ENCODE data around the gene ENTHD1. TPM values are rescaled to one million over a fixed set of nuclear protein-coding genes. Genes with fewer than 3 reads are reported as not detected.

The ENTHD1 gene
- total RNA-seq, 1 experiment from 2014 or later, result not detected

- H3K4me3 Mint-ChIP-seq (ENCODE audit: unreplicated experiment), result no peak overlapping the region
- Histone ChIP-seq H3K4me1 (no peaks in the 10 kb centered on the region), H3K9me3 (peaks cover 8% of the 10 kb centered on the region; the same call in 1 of the 2 replicates), H3K36me3 (ENCODE audit: control insufficient read depth, insufficient read depth, low read length) (no peaks in the 10 kb centered on the region), H3K4me3 (ENCODE audit: low read depth, low read length) (no peak overlapping the region), H3K27me3 (replicated peaks; ENCODE audit: control insufficient read depth, insufficient read depth, low read length) (no peaks in the 10 kb centered on the region)
- H3K9me3 Mint-ChIP-seq (ENCODE audit: unreplicated experiment), result peaks cover 15% of the 10 kb centered on the region
- H3K4me1 Mint-ChIP-seq (ENCODE audit: low read depth, unreplicated experiment), result no peaks in the 10 kb centered on the region
- DNase-seq, result no peak
- BruUV-seq (replicated peaks), result no TSS peak
- CTCF ChIA-PET, result no interaction called here
- no peak overlapping the region for H3K27ac Mint-ChIP-seq (ENCODE audit: unreplicated experiment)
- H3K27me3 Mint-ChIP-seq (ENCODE audit: insufficient read depth, unreplicated experiment), result peaks cover 15% of the 10 kb centered on the region
- intact Hi-C loops (cut with micrococcal nuclease; ENCODE audit: unreplicated experiment), result no loop called here
- TF ChIP-seq CTCF (IDR thresholded peaks at IDR 0.05; ENCODE audit: insufficient read depth in 1 of 2, low read depth in 1 of 2, low read length in 1 of 2, severe bottlenecking in 1 of 2, unreplicated experiment in 1 of 2), result no peak
- POLR2A ChIA-PET, result no interaction called here
- H3K36me3 Mint-ChIP-seq (ENCODE audit: insufficient read depth, unreplicated experiment), result no peaks in the 10 kb centered on the region
These were observed 92.6 kb downstream of the ENTHD1 start for GRCh38 chr22:39800790-39801520.

- Mint-ChIP-seq H3K27ac (ENCODE audit: unreplicated experiment) (no peak overlapping the region), H3K4me1 (ENCODE audit: low read depth, unreplicated experiment) (no peaks in the 10 kb centered on the region), H3K4me3 (ENCODE audit: unreplicated experiment) (no peak overlapping the region), H3K36me3 (ENCODE audit: insufficient read depth, unreplicated experiment) (no peaks in the 10 kb centered on the region), H3K27me3 (ENCODE audit: insufficient read depth, unreplicated experiment) (peaks cover 6% of the 10 kb centered on the region), H3K9me3 (ENCODE audit: unreplicated experiment) (peaks cover 15% of the 10 kb centered on the region)
- H3K4me3 ChIP-seq (ENCODE audit: low read depth, low read length), result no peak overlapping the region
- DNase-seq, result no peak
- BruUV-seq (replicated peaks), result no TSS peak
- no peaks in the 10 kb centered on the region for H3K36me3 ChIP-seq (ENCODE audit: control insufficient read depth, insufficient read depth, low read length)
- CTCF ChIA-PET, result no interaction called here
- POLR2A ChIA-PET, result no interaction called here
- no peak for TF ChIP-seq CTCF (IDR thresholded peaks at IDR 0.05; ENCODE audit: insufficient read depth in 1 of 2, low read depth in 1 of 2, low read length in 1 of 2, severe bottlenecking in 1 of 2, unreplicated experiment in 1 of 2)
- H3K9me3 ChIP-seq, result peaks cover 8% of the 10 kb centered on the region; the same call in 1 of the 2 replicates
- no peaks in the 10 kb centered on the region for H3K4me1 ChIP-seq
- intact Hi-C loops (cut with micrococcal nuclease; ENCODE audit: unreplicated experiment), result no loop called here
- H3K27me3 ChIP-seq (replicated peaks; ENCODE audit: control insufficient read depth, insufficient read depth, low read length), result no peaks in the 10 kb centered on the region
These were observed 95.9 kb downstream of the ENTHD1 start for GRCh38 chr22:39797528-39798147.

- no peak for DNase-seq
- ChIA-PET CTCF (no interaction called here), POLR2A (no interaction called here)
- Mint-ChIP-seq H3K36me3 (ENCODE audit: insufficient read depth, unreplicated experiment) (no peaks in the 10 kb centered on the region), H3K4me1 (ENCODE audit: low read depth, unreplicated experiment) (no peaks in the 10 kb centered on the region), H3K9me3 (ENCODE audit: unreplicated experiment) (no peaks in the 10 kb centered on the region), H3K27ac (ENCODE audit: unreplicated experiment) (no peak overlapping the region), H3K27me3 (ENCODE audit: insufficient read depth, unreplicated experiment) (peaks cover 6% of the 10 kb centered on the region), H3K4me3 (ENCODE audit: unreplicated experiment) (no peak overlapping the region)
- intact Hi-C loops (cut with micrococcal nuclease; ENCODE audit: unreplicated experiment), result no loop called here
- TF ChIP-seq CTCF (IDR thresholded peaks at IDR 0.05; ENCODE audit: insufficient read depth in 1 of 2, low read depth in 1 of 2, low read length in 1 of 2, severe bottlenecking in 1 of 2, unreplicated experiment in 1 of 2), result no peak
- no peaks in the 10 kb centered on the region for H3K4me1 ChIP-seq
- no peak overlapping the region for H3K4me3 ChIP-seq (ENCODE audit: low read depth, low read length)
- no TSS peak for BruUV-seq (replicated peaks)
- H3K27me3 ChIP-seq (replicated peaks; ENCODE audit: control insufficient read depth, insufficient read depth, low read length), result no peaks in the 10 kb centered on the region
- H3K9me3 ChIP-seq, result no peaks in the 10 kb centered on the region
- no peaks in the 10 kb centered on the region for H3K36me3 ChIP-seq (ENCODE audit: control insufficient read depth, insufficient read depth, low read length)
These were observed 103.8 kb downstream of the ENTHD1 start for GRCh38 chr22:39789788-39790187.

Measured in Caco-2 (cell line).